Measurements from ENCODE around the gene STIM1. TPM values are rescaled to one million over a fixed set of nuclear protein-coding genes. Genes with fewer than 3 reads are reported as not detected.

The STIM1 gene
- total RNA-seq, 1 donor from 2014 or later = 60.8 TPM

DNA sequence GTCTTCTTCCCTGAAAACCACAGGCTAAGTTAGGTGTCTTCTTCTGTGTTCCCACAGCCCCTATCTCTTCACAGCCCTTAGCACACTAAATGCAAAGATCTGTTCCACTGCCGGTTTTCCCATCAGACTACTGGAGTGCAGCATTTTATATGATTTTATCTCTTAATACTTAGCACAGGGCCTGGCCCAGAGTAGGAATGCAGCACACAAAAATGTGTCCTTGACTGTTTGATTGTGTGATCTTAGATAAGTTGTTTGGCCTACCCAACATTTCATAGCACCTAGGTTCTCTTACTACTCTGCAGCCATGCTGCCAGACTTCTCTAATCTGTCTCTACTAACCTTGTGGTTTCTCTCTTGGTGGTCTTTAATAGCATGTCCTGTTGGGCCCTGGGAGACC, 185.0 kb downstream of the STIM1 start:
- FAIRE-seq = no peak

DNA sequence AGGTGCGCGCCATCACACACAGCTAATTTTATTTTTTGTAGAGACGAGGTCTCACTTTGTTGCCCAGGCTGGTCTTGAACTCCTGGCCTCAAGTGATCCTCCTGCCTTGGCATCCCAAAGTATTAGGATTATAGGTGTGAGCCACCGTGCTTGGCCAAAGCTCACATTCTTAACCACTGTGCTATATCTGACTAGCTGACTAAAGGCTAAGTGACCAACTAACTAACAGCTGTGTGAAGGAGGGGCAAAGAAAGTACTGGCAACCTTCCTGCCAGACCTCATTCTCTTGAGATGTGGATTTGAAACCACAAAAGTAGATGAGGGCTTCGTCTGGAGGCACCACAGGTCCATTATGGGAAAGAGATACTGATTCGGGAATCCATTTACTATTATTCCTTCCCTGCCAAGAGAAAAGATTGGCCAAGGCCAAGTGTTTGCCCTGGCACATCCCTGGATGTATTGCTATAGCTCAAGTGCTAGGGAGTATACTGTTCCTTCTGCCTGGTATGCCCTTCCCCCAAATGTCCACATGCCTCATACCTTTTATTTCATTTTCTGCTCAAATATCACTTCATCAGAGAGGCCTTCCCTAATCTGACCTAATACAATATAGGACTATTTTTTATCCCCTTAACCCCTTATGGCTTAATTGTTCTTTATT, 186.4 kb downstream of the STIM1 start:
- DNase-seq (ENCODE audit: low read depth) (no peak), FAIRE-seq (no peak)
- no peak overlapping the region for H3K4me3 ChIP-seq (ENCODE audit: low read depth, low read length)
- H3K27me3 ChIP-seq (ENCODE audit: control insufficient read depth, insufficient read depth, low read length) = no peaks in the 10 kb centered on the region
- no peaks in the 10 kb centered on the region for H3K36me3 ChIP-seq (ENCODE audit: control insufficient read depth, insufficient read depth, low read length)
- TF ChIP-seq, protein P1, sequence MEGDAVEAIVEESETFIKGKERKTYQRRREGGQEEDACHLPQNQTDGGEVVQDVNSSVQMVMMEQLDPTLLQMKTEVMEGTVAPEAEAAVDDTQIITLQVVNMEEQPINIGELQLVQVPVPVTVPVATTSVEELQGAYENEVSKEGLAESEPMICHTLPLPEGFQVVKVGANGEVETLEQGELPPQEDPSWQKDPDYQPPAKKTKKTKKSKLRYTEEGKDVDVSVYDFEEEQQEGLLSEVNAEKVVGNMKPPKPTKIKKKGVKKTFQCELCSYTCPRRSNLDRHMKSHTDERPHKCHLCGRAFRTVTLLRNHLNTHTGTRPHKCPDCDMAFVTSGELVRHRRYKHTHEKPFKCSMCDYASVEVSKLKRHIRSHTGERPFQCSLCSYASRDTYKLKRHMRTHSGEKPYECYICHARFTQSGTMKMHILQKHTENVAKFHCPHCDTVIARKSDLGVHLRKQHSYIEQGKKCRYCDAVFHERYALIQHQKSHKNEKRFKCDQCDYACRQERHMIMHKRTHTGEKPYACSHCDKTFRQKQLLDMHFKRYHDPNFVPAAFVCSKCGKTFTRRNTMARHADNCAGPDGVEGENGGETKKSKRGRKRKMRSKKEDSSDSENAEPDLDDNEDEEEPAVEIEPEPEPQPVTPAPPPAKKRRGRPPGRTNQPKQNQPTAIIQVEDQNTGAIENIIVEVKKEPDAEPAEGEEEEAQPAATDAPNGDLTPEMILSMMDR (IDR thresholded peaks at IDR 0.05; ENCODE audit: insufficient read depth, low read length, severe bottlenecking) = no peak

More for the DNA sequence above, 185.0 kb downstream of the STIM1 start:
- TF ChIP-seq, protein P1 (IDR thresholded peaks at IDR 0.05; ENCODE audit: insufficient read depth, low read length, severe bottlenecking) = no peak
- no peaks in the 10 kb centered on the region for H3K27me3 ChIP-seq (ENCODE audit: control insufficient read depth, insufficient read depth, low read length)
- no peak overlapping the region for H3K4me3 ChIP-seq (ENCODE audit: low read depth, low read length)
- no peak for DNase-seq (ENCODE audit: low read depth)
- no peaks in the 10 kb centered on the region for H3K36me3 ChIP-seq (ENCODE audit: control insufficient read depth, insufficient read depth, low read length)

DNA sequence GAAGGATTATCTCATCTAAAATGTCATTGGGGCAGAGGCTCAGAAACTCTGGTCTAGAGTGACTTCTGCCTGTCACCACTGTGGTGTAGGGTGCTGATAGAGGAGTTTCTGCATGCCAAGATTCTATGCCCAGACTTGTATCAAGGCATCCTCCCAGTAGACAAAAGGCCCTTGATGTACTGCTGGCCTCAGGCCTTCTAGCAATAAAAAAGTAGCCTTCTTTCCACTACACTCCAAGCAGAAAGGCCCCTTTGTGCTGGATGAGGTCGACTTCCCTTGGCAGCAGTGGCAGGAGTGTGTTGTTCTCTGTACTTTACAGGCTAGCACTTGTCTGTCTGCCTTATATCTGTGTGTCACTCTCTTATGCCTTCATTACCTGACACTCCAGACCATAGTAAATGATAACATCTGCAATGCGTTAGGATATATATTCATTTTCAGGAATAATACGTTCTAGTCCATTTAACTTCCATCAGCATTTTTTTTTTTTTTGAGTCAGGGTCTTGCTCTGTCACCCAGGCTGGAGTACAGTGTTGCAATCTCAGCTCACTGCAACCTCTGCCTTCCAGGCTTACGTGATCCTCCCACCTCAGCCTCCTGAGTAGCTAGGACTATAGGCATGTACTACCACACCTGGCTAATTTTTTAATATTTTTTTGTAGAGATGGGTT, 189.6 kb downstream of the STIM1 start:
- no peak overlapping the region for H3K4me3 ChIP-seq (ENCODE audit: low read depth, low read length)
- no peaks in the 10 kb centered on the region for H3K36me3 ChIP-seq (ENCODE audit: control insufficient read depth, insufficient read depth, low read length)
- no peaks in the 10 kb centered on the region for H3K27me3 ChIP-seq (ENCODE audit: control insufficient read depth, insufficient read depth, low read length)
- DNase-seq (ENCODE audit: low read depth) (peak; percentile 89), FAIRE-seq (no peak)
- TF ChIP-seq, protein P1 (IDR thresholded peaks at IDR 0.05; ENCODE audit: insufficient read depth, low read length, severe bottlenecking) = no peak

DNA sequence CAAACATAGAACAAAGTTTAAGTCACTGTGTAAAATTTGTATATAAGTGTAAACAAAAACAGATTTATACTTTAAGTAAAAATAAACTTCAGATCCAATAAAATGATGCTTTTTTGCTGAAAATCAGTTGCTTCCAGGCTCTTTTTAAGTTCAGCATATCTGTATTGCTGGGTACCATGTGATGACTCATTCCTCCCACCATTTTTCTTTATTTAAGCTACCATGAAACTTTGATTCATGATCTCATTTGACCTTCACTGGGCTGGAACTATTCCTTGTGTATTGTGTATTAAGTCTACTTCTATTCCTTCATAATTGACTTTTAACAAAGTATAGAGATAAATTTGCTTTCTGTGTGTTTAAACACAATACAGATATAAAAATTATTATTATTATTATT, 192.9 kb downstream of the STIM1 start:
- TF ChIP-seq, protein P1 (IDR thresholded peaks at IDR 0.05; ENCODE audit: insufficient read depth, low read length, severe bottlenecking) = no peak
- Histone ChIP-seq H3K36me3 (ENCODE audit: control insufficient read depth, insufficient read depth, low read length) (no peaks in the 10 kb centered on the region), H3K4me3 (ENCODE audit: low read depth, low read length) (no peak overlapping the region), H3K27me3 (ENCODE audit: control insufficient read depth, insufficient read depth, low read length) (no peaks in the 10 kb centered on the region)
- no peak for FAIRE-seq
- peak; percentile 22 for DNase-seq (ENCODE audit: low read depth)

DNA sequence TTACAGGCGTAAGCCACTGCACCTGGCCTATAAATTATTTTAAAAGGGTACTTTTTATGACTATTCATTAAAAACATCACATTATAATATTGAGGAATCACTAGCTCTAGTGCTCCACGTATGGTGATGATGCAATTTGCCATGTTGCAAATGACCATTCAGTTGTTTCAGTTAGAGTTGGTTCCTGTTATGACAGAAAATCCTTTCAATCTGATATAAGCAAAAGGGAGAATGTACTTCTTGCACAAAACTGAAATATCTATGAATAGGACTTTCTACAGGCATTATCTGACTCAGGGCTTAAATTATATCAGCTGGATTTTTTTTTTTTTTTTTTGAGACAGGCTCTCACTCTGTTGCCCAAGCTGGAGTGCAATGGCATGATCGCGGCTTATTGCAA, 193.5 kb downstream of the STIM1 start:
- Histone ChIP-seq H3K4me3 (ENCODE audit: low read depth, low read length) (no peak overlapping the region), H3K27me3 (ENCODE audit: control insufficient read depth, insufficient read depth, low read length) (no peaks in the 10 kb centered on the region), H3K36me3 (ENCODE audit: control insufficient read depth, insufficient read depth, low read length) (no peaks in the 10 kb centered on the region)
- TF ChIP-seq, protein P1 (IDR thresholded peaks at IDR 0.05; ENCODE audit: insufficient read depth, low read length, severe bottlenecking) = no peak
- DNase-seq (ENCODE audit: low read depth) (no peak), FAIRE-seq (no peak)

Measured in bronchial epithelial cell (primary cell).